ENCODE results near the gene NPTX1.
A peak's percentile ranks its signal among the peaks of the same experiment; 100 is the strongest.
"Not testable (repeated sequence)": the region's sequence is repeated elsewhere in the genome, so short reads cannot be mapped to it uniquely, and the experiment has no call there.

NPTX1 gene

GRCh38 chr17:80475910-80476876 is at the start of gene NPTX1:
NPTX1 (minus strand) TSS chr17:80476607; CDS start chr17:80476446, 161 bp downstream.
- DNase-seq, result peak; percentile 47

- no peak for DNase-seq
These were observed 47.7 kb upstream of the NPTX1 start for GRCh38 chr17:80523956-80524712.

- DNase-seq, result no peak
These were observed 46.8 kb upstream of the NPTX1 start for GRCh38 chr17:80523054-80523744.

GRCh38 chr17:80520810-80521455 is 44.5 kb upstream of the NPTX1 start:
- no peak for DNase-seq

GRCh38 chr17:80519091-80519781 is 42.8 kb upstream of the NPTX1 start:
- DNase-seq, result no peak

GRCh38 chr17:80518392-80518791 is 42.0 kb upstream of the NPTX1 start:
- DNase-seq, result no peak

GRCh38 chr17:80517641-80518040 is 41.2 kb upstream of the NPTX1 start:
- no peak for DNase-seq

GRCh38 chr17:80516171-80516932 is 39.9 kb upstream of the NPTX1 start:
- no peak for DNase-seq

- DNase-seq, result no peak
These were observed 37.5 kb upstream of the NPTX1 start for GRCh38 chr17:80513892-80514291.

- DNase-seq, result no peak
These were observed 36.8 kb upstream of the NPTX1 start for GRCh38 chr17:80513201-80513600.

GRCh38 chr17:80512233-80512632 is 35.8 kb upstream of the NPTX1 start:
- DNase-seq, result no peak

- no peak for DNase-seq
These were observed 35.1 kb upstream of the NPTX1 start for GRCh38 chr17:80511222-80512180.

GRCh38 chr17:80510772-80511171 is 34.4 kb upstream of the NPTX1 start:
- no peak for DNase-seq

GRCh38 chr17:80510132-80510531 is 33.7 kb upstream of the NPTX1 start:
- DNase-seq, result no peak

- DNase-seq, result no peak
These were observed 32.9 kb upstream of the NPTX1 start for GRCh38 chr17:80509311-80509710.

GRCh38 chr17:80507965-80508364 is 31.6 kb upstream of the NPTX1 start:
- no peak for DNase-seq

- not testable (repeated sequence) for DNase-seq
These were observed 30.8 kb upstream of the NPTX1 start for GRCh38 chr17:80507177-80507576.

GRCh38 chr17:80504686-80505413 is 28.4 kb upstream of the NPTX1 start:
- DNase-seq, result no peak

- no peak for DNase-seq
These were observed 27.5 kb upstream of the NPTX1 start for GRCh38 chr17:80503921-80504320.
